ENCODE measurements around the gene ICA1L. TPM values are rescaled to one million over a fixed set of nuclear protein-coding genes. Genes with fewer than 3 reads are reported as not detected.
A peak's percentile ranks its signal among the peaks of the same experiment; 100 is the strongest.
"Not testable (repeated sequence)": the region's sequence is repeated elsewhere in the genome, so short reads cannot be mapped to it uniquely, and the experiment has no call there.

Gene ICA1L
- total RNA-seq, 1 experiment from 2014 or later, result not detected

- peak overlapping the region; percentile 96; the same call in 1 of the 2 replicates for H3K4me3 ChIP-seq
- peak overlapping the region; percentile 75 for H3K4me2 ChIP-seq
- H3K9me2 ChIP-seq (ENCODE audit: insufficient read depth), result no peaks in the 10 kb centered on the region
- TF ChIP-seq, protein P1, sequence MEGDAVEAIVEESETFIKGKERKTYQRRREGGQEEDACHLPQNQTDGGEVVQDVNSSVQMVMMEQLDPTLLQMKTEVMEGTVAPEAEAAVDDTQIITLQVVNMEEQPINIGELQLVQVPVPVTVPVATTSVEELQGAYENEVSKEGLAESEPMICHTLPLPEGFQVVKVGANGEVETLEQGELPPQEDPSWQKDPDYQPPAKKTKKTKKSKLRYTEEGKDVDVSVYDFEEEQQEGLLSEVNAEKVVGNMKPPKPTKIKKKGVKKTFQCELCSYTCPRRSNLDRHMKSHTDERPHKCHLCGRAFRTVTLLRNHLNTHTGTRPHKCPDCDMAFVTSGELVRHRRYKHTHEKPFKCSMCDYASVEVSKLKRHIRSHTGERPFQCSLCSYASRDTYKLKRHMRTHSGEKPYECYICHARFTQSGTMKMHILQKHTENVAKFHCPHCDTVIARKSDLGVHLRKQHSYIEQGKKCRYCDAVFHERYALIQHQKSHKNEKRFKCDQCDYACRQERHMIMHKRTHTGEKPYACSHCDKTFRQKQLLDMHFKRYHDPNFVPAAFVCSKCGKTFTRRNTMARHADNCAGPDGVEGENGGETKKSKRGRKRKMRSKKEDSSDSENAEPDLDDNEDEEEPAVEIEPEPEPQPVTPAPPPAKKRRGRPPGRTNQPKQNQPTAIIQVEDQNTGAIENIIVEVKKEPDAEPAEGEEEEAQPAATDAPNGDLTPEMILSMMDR (conservative IDR thresholded peaks at IDR 0.05), result no peak
- TF ChIP-seq EZH2 (IDR thresholded peaks at IDR 0.05; ENCODE audit: low read depth), result no peak
- intact Hi-C loops (cut with micrococcal nuclease; ENCODE audit: unreplicated experiment), result loop anchor here (2.0 to 5.0 kb wide), 2 partner anchors 108 to 329 kb away; partner anchors contain the start of gene CYP20A1
- peaks cover 41% of the 10 kb centered on the region for H3K79me2 ChIP-seq (ENCODE audit: low read depth)
- BruUV-seq (replicated peaks), result no TSS peak
- DNase-seq, result no peak
- H3K9me3 ChIP-seq (ENCODE audit: insufficient read depth, low read depth), result no peaks in the 10 kb centered on the region
- H4K20me1 ChIP-seq (ENCODE audit: insufficient read depth), result no peaks in the 10 kb centered on the region
- H3F3A ChIP-seq (ENCODE audit: insufficient read depth, low read depth), result peaks cover 12% of the 10 kb centered on the region; the same call in 1 of the 2 replicates
- 0 out of 2 replicates have a peak, but pooled peaks cover 2% of the 10 kb centered on the region for H3K36me3 ChIP-seq (ENCODE audit: low read depth)
- no peak overlapping the region for H3K27ac ChIP-seq
- no peaks in the 10 kb centered on the region for H3K27me3 ChIP-seq (ENCODE audit: insufficient read depth, low read depth)
- POLR2A ChIA-PET (ENCODE audit: unreplicated experiment), result no interaction called here
- H2AFZ ChIP-seq, result no peak overlapping the region
- H3K4me1 ChIP-seq (replicated peaks; ENCODE audit: insufficient read depth), result peaks cover 13% of the 10 kb centered on the region; the same call in 1 of the 2 replicates
- CTCF ChIA-PET, result no interaction called here
Observed at GRCh38 chr2:202909394-202910192, 38.0 kb upstream of the ICA1L start.

DNA sequence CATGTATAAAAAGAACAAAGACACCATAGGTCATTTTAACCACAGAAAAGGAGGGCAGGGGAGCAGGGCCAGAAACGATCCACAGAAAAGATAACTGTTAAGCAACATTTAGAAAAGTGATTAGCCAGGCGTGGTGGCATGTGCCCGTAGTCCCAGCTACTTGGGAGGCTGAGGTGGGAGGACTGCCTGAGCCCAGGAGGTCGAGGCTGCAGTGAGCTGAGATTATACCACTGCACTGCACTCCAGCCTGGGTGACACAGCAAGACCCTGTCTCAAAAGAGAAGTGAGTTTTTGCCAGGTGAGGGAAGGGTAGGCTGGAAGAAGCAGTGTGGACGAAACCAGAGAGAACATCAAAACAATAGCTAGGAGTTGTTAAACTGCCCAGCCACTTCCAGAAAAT, 36.6 kb upstream of the ICA1L start:
- Histone ChIP-seq H3F3A (ENCODE audit: insufficient read depth, low read depth) (peaks cover 12% of the 10 kb centered on the region; the same call in 1 of the 2 replicates), H3K4me3 (no peak overlapping the region), H3K4me2 (no peak overlapping the region), H3K9me2 (ENCODE audit: insufficient read depth) (no peaks in the 10 kb centered on the region), H3K27me3 (ENCODE audit: insufficient read depth, low read depth) (no peaks in the 10 kb centered on the region), H3K4me1 (replicated peaks; ENCODE audit: insufficient read depth) (peaks cover 13% of the 10 kb centered on the region; the same call in 1 of the 2 replicates), H3K9me3 (ENCODE audit: insufficient read depth, low read depth) (no peaks in the 10 kb centered on the region), H4K20me1 (ENCODE audit: insufficient read depth) (no peaks in the 10 kb centered on the region), H2AFZ (no peak overlapping the region), H3K27ac (no peak overlapping the region), H3K79me2 (ENCODE audit: low read depth) (peaks cover 45% of the 10 kb centered on the region), H3K36me3 (ENCODE audit: low read depth) (0 out of 2 replicates have a peak, but pooled peaks cover 6% of the 10 kb centered on the region)
- TF ChIP-seq, protein P1 (conservative IDR thresholded peaks at IDR 0.05), result no peak
- CTCF ChIA-PET, result no interaction called here
- no peak for DNase-seq
- intact Hi-C loops (cut with micrococcal nuclease; ENCODE audit: unreplicated experiment), result no loop called here
- no TSS peak for BruUV-seq (replicated peaks)
- POLR2A ChIA-PET (ENCODE audit: unreplicated experiment), result no interaction called here

- BruUV-seq (replicated peaks); H3K9me2 ChIP-seq (ENCODE audit: insufficient read depth); POLR2A ChIA-PET (ENCODE audit: unreplicated experiment); intact Hi-C loops (cut with micrococcal nuclease; ENCODE audit: unreplicated experiment); H3K4me2 ChIP-seq; H2AFZ ChIP-seq; H3K27me3 ChIP-seq (ENCODE audit: insufficient read depth, low read depth); DNase-seq; CTCF ChIA-PET; H3F3A ChIP-seq (ENCODE audit: insufficient read depth, low read depth); H4K20me1 ChIP-seq (ENCODE audit: insufficient read depth); H3K27ac ChIP-seq; H3K9me3 ChIP-seq (ENCODE audit: insufficient read depth, low read depth); H3K4me3 ChIP-seq: not testable (repeated sequence)
- Histone ChIP-seq H3K4me1 (replicated peaks; ENCODE audit: insufficient read depth) (peaks cover 13% of the 10 kb centered on the region; the same call in 1 of the 2 replicates), H3K36me3 (ENCODE audit: low read depth) (0 out of 2 replicates have a peak, but pooled peaks cover 10% of the 10 kb centered on the region), H3K79me2 (ENCODE audit: low read depth) (peaks cover 35% of the 10 kb centered on the region)
Observed at GRCh38 chr2:202905507-202905906, 33.9 kb upstream of the ICA1L start.

Measured in PC-9 (cell line).